ENCODE results near the gene GALNT10. TPM values are rescaled to one million over a fixed set of nuclear protein-coding genes. Genes with fewer than 3 reads are reported as not detected.

The GALNT10 gene
- total and polyA plus RNA-seq, 9 of the 15 experiments (the other 6 are each of a cell fraction or from before 2014, with no cell fraction given), result 4.6 to 37.1 (median 13.3) TPM

GRCh38 chr5:154464438-154464837 is 273.9 kb downstream of the GALNT10 start:
- no TSS peak for BruUV-seq (replicated peaks)
- Histone ChIP-seq H3K79me2 (ENCODE audit: control insufficient read depth, insufficient read depth, low read length) (no peaks in the 10 kb centered on the region), H3K36me3 (ENCODE audit: control insufficient read depth, insufficient read depth, low read length) (no peaks in the 10 kb centered on the region), H3K4me3 (no peak overlapping the region), H3K9me3 (replicated peaks; ENCODE audit: control insufficient read depth, insufficient read depth, low read depth, low read length) (no peaks in the 10 kb centered on the region; the same call in 1 of the 2 replicates), H4K20me1 (replicated peaks; ENCODE audit: control insufficient read depth, insufficient read depth, low read length) (0 out of 2 replicates have a peak, but pooled peaks cover 2% of the 10 kb centered on the region), H3K9me1 (ENCODE audit: control insufficient read depth, insufficient read depth, low read length) (no peaks in the 10 kb centered on the region), H3K4me1 (replicated peaks in 1 of 2; ENCODE audit: control insufficient read depth in 2 of 2, insufficient read depth in 2 of 2, low read length in 2 of 2) (no peaks in the 10 kb centered on the region), H3K27ac (ENCODE audit: extremely low read depth, low read depth, low read length) (no peak overlapping the region), H3K9ac (ENCODE audit: insufficient read depth in 1 of 2, low read depth in 2 of 2, low read length in 2 of 2) (no peak overlapping the region), H2AFZ (ENCODE audit: low read depth, low read length) (no peak overlapping the region), H3K4me2 (ENCODE audit: insufficient read depth, low read length) (no peak overlapping the region), H3K27me3 (ENCODE audit: control insufficient read depth in 2 of 2, insufficient read depth in 2 of 2, low read length in 2 of 2) (peaks cover 5 to 10% of the 10 kb centered on the region in 2 experiments)
- TF ChIP-seq, protein P1, sequence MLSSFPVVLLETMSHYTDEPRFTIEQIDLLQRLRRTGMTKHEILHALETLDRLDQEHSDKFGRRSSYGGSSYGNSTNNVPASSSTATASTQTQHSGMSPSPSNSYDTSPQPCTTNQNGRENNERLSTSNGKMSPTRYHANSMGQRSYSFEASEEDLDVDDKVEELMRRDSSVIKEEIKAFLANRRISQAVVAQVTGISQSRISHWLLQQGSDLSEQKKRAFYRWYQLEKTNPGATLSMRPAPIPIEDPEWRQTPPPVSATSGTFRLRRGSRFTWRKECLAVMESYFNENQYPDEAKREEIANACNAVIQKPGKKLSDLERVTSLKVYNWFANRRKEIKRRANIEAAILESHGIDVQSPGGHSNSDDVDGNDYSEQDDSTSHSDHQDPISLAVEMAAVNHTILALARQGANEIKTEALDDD (IDR thresholded peaks at IDR 0.05), result 0 out of 2 replicates have a peak, but pooled peaks have one; percentile 14
- TF ChIP-seq NFIX (CRISPR knock-in tag; IDR thresholded peaks at IDR 0.05; ENCODE audit: low read depth), result no peak
- ChIA-PET POLR2A (interaction anchor here (0.6 kb wide), 1 partner anchor 297 kb away, joined by 3 read pairs; no protein-coding TSS in a partner anchor), CTCF (ENCODE audit: low intra/inter-chr PET ratio) (no interaction called here)
- DNase-seq (ENCODE audit: extremely low read depth in 1 of 4, low spot score in 3 of 4) (no peak), ATAC-seq (no peak), FAIRE-seq (no peak)
- intact Hi-C loops (cut with micrococcal nuclease) (no loop called here), in situ Hi-C loops (cut with MboI) (no loop called here)
- 0% methylated on average over 1 of the region's 1 CpG for WGBS (ENCODE audit: insufficient coverage, low coverage, missing lambda C conversion rate)

GRCh38 chr5:154465169-154465568 is 274.6 kb downstream of the GALNT10 start:
- intact Hi-C loops (cut with micrococcal nuclease), result loop anchor here (5.0 kb wide), 2 partner anchors 393 to 493 kb away; no protein-coding TSS in a partner anchor
- no peaks in the 10 kb centered on the region for H3K36me3 ChIP-seq (ENCODE audit: control insufficient read depth, insufficient read depth, low read length)
- H3K27ac ChIP-seq (ENCODE audit: extremely low read depth, low read depth, low read length), result no peak overlapping the region
- in situ Hi-C loops (cut with MboI), result loop anchor here (5.0 kb wide), 1 partner anchor 142 kb away; no protein-coding TSS in a partner anchor
- FAIRE-seq (no peak), DNase-seq (ENCODE audit: extremely low read depth in 1 of 4, low spot score in 3 of 4) (peak in 1 of 4 experiments; percentile 27), ATAC-seq (no peak)
- H3K4me2 ChIP-seq (ENCODE audit: insufficient read depth, low read length), result no peak overlapping the region
- no peak overlapping the region for H3K9ac ChIP-seq (ENCODE audit: insufficient read depth in 1 of 2, low read depth in 2 of 2, low read length in 2 of 2)
- H3K9me3 ChIP-seq (replicated peaks; ENCODE audit: control insufficient read depth, insufficient read depth, low read depth, low read length), result no peaks in the 10 kb centered on the region; the same call in 1 of the 2 replicates
- ChIA-PET POLR2A (interaction anchor here (1.0 kb wide), 1 partner anchor 8 kb away, joined by 3 read pairs; no protein-coding TSS in a partner anchor), CTCF (ENCODE audit: low intra/inter-chr PET ratio) (no interaction called here)
- H3K9me1 ChIP-seq (ENCODE audit: control insufficient read depth, insufficient read depth, low read length), result no peaks in the 10 kb centered on the region
- H3K4me3 ChIP-seq, result no peak overlapping the region
- no TSS peak for BruUV-seq (replicated peaks)
- H4K20me1 ChIP-seq (replicated peaks; ENCODE audit: control insufficient read depth, insufficient read depth, low read length), result 0 out of 2 replicates have a peak, but pooled peaks cover 2% of the 10 kb centered on the region
- H3K27me3 ChIP-seq (ENCODE audit: control insufficient read depth in 2 of 2, insufficient read depth in 2 of 2, low read length in 2 of 2), result peaks cover 5 to 10% of the 10 kb centered on the region in 2 experiments
- H2AFZ ChIP-seq (ENCODE audit: low read depth, low read length), result no peak overlapping the region
- no peaks in the 10 kb centered on the region for H3K4me1 ChIP-seq (replicated peaks in 1 of 2; ENCODE audit: control insufficient read depth in 2 of 2, insufficient read depth in 2 of 2, low read length in 2 of 2)
- under 1% methylated on average over 6 of the region's 6 CpGs for WGBS (ENCODE audit: insufficient coverage, low coverage, missing lambda C conversion rate)
- H3K79me2 ChIP-seq (ENCODE audit: control insufficient read depth, insufficient read depth, low read length), result no peaks in the 10 kb centered on the region
- no peak for TF ChIP-seq NR4A1 (CRISPR knock-in tag; IDR thresholded peaks at IDR 0.05)
- TF ChIP-seq NR4A1 (tag; IDR thresholded peaks at IDR 0.05), result no peak
- TF ChIP-seq HDAC6 (IDR thresholded peaks at IDR 0.05; ENCODE audit: low read depth, low read length), result no peak
- TF ChIP-seq FOXJ3 (CRISPR knock-in tag; IDR thresholded peaks at IDR 0.05), result no peak
- TF ChIP-seq KLF10 (CRISPR knock-in tag; IDR thresholded peaks at IDR 0.05), result no peak
- no peak for TF ChIP-seq CREM (IDR thresholded peaks at IDR 0.05; ENCODE audit: low read depth)
- TF ChIP-seq, protein P2, sequence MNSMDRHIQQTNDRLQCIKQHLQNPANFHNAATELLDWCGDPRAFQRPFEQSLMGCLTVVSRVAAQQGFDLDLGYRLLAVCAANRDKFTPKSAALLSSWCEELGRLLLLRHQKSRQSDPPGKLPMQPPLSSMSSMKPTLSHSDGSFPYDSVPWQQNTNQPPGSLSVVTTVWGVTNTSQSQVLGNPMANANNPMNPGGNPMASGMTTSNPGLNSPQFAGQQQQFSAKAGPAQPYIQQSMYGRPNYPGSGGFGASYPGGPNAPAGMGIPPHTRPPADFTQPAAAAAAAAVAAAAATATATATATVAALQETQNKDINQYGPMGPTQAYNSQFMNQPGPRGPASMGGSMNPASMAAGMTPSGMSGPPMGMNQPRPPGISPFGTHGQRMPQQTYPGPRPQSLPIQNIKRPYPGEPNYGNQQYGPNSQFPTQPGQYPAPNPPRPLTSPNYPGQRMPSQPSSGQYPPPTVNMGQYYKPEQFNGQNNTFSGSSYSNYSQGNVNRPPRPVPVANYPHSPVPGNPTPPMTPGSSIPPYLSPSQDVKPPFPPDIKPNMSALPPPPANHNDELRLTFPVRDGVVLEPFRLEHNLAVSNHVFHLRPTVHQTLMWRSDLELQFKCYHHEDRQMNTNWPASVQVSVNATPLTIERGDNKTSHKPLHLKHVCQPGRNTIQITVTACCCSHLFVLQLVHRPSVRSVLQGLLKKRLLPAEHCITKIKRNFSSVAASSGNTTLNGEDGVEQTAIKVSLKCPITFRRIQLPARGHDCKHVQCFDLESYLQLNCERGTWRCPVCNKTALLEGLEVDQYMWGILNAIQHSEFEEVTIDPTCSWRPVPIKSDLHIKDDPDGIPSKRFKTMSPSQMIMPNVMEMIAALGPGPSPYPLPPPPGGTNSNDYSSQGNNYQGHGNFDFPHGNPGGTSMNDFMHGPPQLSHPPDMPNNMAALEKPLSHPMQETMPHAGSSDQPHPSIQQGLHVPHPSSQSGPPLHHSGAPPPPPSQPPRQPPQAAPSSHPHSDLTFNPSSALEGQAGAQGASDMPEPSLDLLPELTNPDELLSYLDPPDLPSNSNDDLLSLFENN (IDR thresholded peaks at IDR 0.05; ENCODE audit: low read depth in 2 of 2, low read length in 2 of 2), result no peak
- TF ChIP-seq HNRNPUL1 (IDR thresholded peaks at IDR 0.05; ENCODE audit: low read length), result no peak
- TF ChIP-seq IRF2 (CRISPR knock-in tag; IDR thresholded peaks at IDR 0.05), result no peak
- no peak for TF ChIP-seq ZNF436 (CRISPR knock-in tag; IDR thresholded peaks at IDR 0.05)
- no peak for TF ChIP-seq ZBTB8A (IDR thresholded peaks at IDR 0.05; ENCODE audit: partially characterized antibody)

All from K562 (cell line).